ENCODE measurements around the gene CDH1.

The CDH1 gene

DNA sequence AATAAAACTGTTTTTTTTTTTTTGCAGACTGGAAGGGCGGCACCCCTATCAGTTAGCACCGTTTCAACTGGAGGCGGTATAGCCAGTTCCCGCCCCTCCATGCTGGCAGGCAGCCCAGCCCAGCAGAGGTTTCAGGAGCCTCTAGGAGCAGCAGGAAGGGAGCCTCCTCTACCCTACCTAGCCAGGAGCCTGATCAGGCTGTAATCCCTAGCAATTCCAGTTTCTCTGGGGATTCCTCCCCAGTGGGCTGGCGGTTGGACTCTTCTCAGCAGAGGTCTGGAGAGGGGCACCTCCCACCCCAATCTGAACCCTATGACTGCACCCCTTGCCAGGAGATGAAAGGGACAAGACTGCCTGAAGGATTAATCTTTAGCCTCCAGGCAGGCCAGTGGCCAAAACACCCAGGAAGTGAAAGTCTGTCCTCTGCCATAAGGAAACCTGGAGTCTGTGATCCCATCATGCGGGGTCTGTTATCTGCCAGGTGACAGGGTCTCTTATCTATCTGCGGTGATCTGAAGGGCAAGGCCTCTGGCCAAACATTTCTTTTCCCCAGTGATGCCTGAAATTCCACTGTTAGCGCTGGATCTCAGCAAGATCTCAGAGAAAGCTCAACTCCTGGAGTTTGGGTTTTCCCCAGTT is 4.9 kb upstream of the CDH1 start:
- no peak for DNase-seq

DNA sequence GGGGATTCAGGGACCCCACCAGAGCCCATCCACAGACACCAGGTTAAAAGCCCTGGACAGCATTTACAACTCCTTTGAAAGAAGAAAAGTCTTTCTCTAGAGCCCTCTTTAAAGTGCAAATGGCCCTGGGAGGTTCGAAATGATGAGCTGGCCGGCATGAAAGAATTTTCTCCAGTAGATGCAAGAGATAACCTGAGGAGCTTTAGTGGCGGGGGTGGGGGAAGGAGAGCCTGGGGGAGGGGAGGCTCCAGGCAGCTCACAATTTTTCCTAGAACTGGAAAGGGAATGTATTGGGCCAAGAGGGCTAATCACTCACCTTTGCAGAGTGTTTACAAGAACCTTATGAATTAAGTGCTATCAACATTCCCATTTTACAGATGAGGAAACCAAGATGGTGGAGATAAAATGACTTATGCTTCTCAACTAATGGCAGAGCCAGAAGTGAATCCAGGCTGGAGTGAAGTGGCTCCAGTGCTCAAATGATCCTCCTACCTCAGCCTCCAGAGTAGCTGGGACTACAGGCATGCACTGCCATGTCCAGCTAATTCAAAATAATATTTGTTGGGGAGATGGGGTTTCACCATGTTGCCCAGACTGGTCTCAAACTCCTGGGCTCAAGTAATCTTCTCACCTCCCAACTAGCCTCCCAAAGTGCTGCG is 4.2 kb upstream of the CDH1 start:
- DNase-seq, result no peak

DNA sequence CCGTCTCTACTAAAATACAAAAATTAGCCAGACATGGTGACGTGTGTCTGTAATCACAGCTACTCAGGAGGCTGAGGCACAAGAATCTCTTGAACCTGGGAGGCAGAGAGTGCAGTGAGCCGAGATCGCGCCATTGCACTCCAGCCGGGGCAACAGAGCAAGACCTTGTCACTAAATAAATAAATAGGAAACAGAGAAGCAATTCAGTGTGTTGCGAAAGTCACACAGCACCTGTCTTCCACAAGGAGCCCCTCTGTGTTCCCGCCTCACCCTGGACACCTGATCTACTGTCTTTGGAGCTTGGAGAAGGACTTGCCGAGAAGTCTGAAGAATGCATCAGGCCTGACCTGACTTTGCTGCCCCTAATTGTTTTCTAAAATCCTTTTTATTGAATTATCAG is 3.5 kb upstream of the CDH1 start:
- no peak for DNase-seq

DNA sequence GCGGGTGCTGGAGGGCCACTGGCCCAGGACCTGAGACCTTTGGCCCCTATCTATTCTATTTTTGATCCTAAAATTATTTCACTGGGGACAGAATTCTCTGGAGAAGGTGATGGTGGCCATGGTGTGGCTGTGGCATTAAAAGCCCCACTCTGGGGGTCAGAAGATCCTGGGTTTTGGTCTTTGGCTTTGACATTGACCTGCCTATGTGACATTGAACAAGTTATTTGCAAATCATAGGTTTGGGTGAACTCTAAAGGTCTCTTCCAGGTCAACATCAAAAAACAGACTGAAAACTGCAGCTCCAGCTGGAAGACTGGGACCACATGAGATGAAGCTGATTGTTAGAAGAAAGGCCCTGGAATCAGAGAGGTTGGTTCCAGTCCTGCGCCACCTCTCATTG is 2.3 kb upstream of the CDH1 start:
- DNase-seq, result no peak

DNA sequence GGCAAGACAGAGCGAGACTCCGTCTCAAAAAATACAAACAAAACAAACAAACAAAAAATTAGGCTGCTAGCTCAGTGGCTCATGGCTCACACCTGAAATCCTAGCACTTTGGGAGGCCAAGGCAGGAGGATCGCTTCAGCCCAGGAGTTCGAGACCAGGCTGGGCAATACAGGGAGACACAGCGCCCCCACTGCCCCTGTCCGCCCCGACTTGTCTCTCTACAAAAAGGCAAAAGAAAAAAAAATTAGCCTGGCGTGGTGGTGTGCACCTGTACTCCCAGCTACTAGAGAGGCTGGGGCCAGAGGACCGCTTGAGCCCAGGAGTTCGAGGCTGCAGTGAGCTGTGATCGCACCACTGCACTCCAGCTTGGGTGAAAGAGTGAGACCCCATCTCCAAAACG is 531 bp upstream of the CDH1 start:
- DNase-seq, result no peak

DNA sequence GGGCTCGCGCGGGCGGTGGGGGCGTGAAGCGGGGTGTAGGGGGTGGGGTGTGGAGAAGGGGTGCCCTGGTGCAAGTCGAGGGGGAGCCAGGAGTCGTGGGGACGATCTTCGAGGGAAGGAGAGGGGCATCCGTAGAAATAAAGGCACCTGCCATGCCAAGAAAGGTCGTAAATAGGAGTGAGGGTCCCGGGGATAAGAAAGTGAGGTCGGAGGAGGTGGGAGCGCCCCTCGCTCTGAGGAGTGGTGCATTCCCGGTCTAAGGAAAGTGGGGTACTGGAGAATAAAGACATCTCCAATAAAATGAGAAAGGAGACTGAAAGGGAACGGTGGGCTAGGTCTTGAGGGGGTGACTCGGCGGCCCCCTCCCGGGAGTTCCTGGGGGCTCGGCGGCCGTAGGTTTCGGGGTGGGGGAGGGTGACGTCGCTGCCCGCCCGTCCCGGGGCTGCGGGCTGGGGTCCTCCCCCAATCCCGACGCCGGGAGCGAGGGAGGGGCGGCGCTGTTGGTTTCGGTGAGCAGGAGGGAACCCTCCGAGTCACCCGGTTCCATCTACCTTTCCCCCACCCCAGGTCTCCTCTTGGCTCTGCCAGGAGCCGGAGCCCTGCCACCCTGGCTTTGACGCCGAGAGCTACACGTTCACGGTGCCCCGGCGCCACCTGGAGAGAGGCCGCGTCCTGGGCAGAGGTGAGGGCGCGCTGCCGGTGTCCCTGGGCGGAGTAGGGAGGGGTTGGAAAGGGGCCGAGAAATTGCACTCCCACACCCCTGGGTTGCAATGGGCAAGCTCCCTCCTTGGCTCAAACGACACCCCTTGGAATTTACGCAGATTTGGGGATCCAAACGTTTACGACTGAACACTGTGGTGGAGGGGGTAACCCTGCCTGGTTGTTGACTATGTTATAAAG is 888 bp downstream of the CDH1 start:
- DNase-seq, result no peak

DNA sequence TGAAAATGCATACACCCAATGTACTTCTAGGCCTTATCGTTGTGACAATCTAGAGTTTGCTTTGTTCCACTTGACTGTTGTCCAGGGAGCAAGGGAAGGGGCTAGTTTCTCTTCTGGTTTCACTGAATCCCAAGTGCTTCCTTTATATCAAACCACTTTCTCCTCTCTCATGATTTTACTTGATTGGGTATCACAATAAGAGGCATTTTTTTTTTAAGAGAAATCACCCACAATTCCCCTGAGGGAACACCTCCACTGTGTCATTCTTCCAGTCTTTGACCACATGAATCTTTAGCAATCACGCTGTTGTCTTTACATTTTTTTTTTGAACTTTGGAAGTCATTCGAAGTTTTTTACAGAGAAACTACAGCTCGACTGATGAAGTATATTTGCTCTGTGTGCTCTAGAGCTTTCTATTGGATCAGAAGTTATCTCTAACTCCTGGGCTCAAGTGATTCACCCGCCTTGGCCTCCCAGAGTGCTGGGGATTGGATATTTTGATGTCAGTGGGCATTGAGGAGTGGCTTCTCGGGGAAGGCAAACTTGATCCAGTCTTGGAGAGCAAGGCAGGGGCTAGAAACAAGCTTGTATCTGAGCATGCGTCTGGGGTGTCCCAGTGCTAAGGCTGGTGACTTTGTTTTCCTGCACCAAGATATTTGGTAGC is 3.0 kb downstream of the CDH1 start:
- DNase-seq, result no peak

DNA sequence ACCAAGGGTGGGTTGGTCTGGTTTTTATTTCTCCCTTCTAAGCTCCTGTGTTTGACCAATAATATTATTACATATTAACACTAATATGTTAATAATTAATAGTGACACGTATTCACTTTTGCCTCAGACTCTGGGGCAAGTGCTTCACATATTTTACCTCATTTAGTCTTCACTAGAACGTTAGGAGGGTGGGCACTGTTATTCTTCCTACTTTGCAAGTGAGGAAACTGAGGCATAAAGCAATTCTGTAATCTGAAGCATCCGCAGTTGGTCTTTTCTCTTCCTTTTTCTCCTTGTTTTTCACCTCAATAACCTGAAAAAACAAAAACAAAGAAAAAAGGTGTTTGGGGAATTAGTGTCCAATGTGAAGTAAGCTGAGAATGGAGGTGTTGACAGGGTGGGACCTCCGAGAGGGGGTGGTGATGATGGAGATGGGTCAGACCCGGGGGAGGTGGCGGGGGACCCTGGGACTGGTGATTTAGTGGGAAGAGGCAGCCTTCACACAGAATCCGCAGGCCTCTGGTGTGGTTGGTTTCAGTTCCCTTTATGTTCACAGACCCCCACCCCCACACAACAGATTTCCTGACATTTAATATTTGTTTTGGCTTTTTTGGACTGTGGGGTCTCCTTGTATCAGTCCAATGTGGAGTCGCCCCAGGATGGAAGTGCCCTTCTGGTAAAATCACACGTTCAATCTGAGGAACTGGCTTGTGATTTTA is 3.7 kb downstream of the CDH1 start:
- no peak for DNase-seq

DNA sequence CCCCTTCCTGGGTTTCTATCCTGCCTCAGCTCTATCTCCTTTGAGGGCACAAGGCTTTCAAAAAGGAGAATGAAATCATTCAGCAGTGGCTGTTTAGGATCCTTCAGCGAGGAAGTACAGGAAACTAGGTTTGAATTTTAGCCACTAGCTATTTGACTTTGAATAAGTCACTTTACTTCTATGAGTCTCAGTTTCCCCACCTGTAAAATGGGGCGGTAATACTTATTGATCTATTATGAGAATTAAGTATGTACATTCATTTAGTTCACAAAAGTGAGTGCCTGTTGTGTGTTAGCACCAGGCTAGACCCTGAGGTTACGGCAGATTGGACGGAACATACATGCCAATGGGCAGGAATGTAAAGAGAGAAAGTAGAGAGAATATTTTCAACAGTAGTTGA is 6.6 kb downstream of the CDH1 start:
- DNase-seq, result no peak

DNA sequence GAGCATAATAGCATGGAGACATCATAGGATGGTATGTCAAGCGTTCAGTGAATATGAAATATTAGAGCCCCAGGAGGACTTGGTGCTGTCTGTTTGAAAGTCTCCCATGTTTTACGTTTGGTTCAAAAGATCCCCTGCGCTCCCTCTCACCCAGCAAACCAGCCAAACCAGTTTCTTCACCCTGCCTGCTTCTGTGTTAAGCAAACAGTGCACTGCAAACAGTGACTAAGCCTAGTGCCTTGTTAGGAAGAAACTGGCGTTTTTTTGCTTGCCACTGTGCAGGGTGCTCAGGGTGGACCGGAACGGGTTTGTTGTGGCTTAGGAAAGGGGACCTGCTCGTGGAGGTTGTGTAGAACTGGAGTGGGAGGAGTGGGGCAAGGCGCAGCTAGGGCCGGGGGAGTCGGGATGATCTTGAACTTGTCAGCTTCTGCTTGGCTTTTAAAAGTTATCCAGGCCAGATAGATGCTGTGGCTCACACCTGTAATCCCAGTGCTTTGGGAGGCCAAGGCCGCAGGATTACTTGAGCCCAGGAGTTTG is 7.7 kb downstream of the CDH1 start:
- no peak for DNase-seq

DNA sequence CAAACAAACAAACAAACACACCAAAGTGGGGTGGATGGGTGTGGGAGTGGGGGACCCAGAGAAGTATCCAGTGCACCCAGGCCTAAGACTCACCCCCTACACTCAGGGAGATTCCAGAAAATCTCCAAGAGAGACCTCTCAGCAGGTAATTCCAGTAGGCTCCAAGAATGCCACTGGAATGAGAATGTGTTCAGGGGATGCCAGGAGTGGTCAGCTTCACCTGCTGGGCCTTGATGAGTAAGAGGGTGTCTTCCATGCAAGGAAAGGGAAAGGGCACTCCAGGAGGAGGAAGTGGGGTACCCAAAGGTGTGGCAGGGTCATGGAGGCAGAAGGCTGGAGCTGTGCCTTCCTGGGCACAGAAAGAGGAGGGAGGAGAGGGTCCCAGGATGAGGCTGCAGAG is 9.9 kb downstream of the CDH1 start:
- no peak for DNase-seq

DNA sequence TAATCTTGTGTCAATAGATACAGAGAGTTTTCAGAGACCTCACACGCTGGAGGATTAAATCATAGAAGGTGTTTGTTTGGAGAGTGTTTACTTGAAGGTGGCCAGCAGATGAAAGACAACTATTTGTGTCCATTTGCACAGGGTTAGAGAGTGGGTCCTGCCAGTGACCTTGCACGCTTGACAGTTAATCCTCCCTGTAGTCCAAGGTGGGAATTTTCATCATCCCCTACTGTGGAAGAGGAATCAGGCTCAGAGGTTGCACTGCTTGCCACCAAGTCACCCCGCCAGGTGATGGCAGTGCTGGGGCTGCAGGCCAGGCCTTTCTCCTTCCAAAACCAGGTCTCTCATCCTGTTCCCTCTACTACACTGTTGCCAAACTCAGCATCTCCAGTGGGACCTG is 12.3 kb downstream of the CDH1 start:
- no peak for DNase-seq

DNA sequence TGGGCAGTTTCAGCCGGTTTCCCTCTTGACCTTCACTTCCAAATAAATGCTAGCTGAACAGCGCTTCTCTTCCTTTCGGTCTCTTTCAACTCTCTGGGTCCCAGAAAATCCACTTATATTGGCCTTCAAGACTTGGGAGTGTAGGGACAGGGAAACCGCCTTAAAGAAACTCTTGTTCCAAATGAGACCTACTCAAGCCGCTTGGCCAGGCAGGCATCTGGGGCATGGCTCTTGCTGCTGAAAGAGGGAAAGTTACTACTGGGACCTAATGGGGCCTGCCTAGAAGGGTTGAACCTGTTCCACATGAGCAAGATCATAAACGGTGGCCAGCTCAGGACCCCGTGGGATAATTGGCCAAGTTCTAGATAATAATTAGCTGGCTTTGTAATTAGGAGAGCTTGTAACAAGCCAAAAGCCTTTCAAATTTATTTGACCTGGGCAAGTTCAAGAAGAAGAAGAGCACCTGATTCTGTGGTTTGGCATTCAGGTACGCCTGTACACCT is 13.2 kb downstream of the CDH1 start:
- no peak for DNase-seq

DNA sequence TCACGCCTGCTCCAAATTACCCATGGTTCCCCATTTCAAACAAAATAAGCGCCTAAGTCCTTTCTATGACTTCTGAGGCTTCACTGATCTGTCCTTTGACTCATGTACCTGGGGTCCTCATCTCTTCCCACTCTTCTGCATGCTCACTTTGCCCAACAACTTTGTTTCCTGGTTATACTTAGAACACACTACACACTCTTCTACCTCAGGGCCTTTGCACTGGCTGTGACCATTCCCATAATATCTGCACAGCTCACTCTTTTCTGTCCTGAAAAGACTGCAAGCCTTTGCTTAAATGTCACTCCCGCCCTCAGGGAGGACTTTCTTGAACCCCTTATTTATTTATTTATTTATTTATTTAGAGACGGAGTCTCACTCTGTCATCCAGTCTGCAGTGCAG is 14.1 kb downstream of the CDH1 start:
- DNase-seq, result no peak

DNA sequence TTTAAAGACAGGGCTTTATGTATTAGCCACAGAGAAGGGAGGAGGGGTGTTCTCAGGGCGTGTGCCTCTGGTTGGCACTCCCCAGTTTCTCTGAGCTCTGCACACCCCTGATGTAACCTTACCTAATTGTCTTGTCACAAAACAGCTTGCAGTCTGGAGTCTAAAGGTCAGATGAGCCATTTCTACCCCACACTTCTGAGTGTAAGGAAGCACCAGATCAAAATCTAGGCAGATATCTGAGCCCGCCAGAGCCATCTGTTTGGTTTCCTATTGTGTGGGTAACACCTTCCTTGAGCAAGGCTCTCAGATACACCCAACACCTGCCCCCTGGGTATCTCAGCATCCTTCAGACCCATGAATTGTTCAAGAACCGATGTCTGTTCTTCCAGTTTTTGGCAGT is 15.5 kb downstream of the CDH1 start:
- DNase-seq, result no peak

DNA sequence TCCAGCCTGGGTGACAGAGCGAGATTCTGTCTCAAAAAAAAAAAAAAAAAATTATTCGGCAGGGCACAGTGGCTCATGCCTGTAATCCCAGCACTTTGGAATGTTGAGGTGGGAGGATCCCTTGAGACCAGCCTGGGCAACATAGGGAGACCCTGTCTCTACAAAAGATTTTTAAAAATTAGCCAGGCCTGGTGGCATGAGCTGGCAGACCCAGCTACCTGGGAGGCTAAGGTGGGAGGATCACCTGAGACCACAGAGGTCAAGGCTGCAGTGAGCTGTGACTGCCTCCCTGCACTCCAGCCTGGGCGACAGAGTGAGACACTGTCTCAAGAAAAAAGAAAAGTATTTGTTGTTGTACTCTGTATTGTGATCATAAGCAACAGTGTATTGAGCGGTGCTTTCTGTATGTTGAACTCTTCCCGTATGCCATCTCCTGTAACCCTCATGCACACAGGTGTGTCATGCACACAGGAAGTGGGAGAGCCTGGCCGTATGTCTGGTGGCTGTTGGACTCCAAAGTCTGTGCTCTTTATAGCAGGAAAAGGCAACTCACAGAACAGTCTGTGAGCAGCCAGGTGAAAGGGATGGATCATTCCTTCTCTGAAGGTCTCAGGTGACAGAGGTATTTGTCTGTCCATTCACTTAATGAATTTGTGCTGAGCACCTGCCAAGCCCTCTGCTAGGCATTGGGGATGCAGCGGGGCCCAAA is 17.1 kb downstream of the CDH1 start:
- no peak for DNase-seq

DNA sequence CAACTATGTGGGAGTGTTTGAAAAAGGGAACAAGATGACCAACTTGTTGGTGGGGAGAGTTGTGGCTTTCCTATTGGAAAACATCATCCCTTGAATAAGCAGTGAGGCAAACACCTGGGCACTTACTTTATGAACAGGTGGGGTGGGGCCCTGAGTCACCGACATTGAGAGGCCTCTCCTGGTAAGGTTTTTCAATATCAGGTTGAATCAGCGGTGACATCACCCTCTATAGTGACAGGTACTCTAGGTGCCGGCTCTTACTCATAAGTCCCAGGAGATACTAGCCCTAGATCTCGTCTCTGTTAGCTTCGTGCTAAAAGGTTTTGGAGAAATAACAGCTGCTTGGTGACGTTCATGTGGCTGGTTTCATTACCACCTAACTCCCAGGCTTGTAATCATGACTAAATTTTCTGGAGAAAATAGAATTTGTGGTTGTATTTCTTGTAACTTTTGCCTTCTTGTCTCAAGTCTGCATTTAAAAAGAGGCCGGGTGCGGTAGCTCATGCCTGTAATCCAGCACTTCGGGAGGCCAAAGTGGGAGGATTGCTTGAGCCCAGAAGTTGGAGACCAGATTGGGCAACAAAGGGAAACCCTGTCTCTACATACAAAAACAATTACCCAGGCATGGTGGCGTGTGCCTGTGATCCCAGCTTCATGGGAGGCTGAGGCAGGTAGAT is 19.3 kb downstream of the CDH1 start:
- DNase-seq, result no peak

DNA sequence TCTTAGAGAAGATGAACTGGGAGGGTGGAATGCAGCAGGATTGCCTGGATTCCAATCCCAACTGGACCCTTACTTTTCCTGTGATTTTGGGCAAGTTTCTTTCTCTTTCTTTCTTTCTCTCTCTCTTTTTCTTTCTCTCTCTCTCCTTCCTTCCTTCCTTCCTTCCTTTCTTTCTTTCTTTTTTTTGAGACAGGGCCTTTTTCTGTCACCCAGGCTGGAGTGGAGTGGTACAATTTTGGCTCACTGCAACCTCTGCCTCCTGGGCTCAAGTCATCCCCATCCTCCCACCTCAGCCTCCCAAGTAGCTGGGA is 20.5 kb downstream of the CDH1 start:
- no peak for DNase-seq

DNA sequence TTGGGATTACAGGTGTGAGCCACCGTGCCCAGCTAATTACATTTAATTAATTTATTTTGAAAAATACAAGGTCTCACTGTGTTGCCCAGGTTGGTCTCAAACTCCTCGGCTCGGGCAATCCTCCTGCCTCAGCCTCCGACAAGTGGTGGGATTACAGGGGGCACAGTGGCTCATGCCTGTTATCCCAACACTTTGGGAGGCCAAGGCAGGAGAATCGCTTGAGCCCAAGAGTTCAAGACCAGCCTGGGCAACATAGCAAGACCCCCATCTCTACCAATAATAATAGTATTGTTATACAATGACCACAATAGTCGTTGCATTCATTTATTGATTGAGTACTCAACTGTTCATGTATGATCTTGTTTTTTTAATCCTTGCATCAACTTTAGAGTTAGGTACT is 22.0 kb downstream of the CDH1 start:
- DNase-seq, result no peak

DNA sequence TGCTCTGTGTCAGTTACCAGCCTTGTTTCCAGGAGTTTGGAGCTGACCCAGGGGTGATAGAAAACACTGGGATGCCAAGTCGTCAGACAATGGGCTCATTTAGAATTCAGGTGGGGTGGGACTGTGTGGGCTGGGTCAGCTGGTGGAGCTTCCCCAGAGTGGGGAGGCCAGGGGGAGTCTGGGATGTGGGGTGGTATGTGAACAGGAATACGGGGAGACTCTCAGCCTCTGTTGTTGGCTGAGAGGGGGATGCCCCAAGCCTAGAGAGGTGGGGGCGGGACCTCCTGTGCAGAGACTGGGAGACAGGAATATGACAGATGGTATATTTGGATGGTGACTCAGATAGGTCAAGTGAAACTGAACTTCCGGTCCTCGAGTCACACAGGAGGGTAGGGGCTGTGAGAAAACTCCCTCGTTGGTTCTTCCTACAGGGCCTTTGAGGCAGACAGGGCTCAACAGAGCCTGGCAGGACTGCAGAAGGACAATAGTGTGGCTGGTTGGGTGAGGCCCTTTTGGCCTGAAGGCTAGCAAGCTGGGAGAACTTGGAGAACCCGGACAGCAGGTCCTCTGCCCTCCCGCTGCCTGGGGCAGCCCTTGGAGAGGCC is 23.7 kb downstream of the CDH1 start:
- DNase-seq, result no peak
